H1 (cell line): ENCODE results near the gene RSAD2. TPM values are rescaled to one million over a fixed set of nuclear protein-coding genes. Genes with fewer than 3 reads are reported as not detected.

Experiments
- BACH1 ChIP-seq: IDR thresholded peaks from 2 replicates; pipeline ENCODE4 v1.6.1; 2012; ENCODE audit warnings: low read length, improper control_type of control experiment
- BCL11A ChIP-seq, 2 experiments: IDR thresholded peaks; one replicate each; pipeline ENCODE4 v1.6.1; 2011; ENCODE audit warnings: low read depth in 2 of 2, low read length in 2 of 2, mild to moderate bottlenecking in 2 of 2
- TAF1 ChIP-seq: IDR thresholded peaks from 2 replicates; pipeline ENCODE4 v1.6.1; 2011; ENCODE audit warnings: mild to moderate bottlenecking, low read depth, low read length
- TCF12 ChIP-seq: IDR thresholded peaks from 2 replicates; pipeline ENCODE4 v1.6.1; 2011; ENCODE audit warnings: low read depth, mild to moderate bottlenecking, low read length
- polyA plus RNA-seq, 7 experiments: library from polyadenylated mRNA; depleted of rRNA in 3 of 7; stranded (reverse) in 5 of 7; unstranded in 2 of 7; fragments of >200 nt in 5 of 7; fragments of 200-250 nt in 2 of 7; gene quantifications; 1 replicate in 5 of 7; 2 replicates in 1 of 7; 4 replicates in 1 of 7; pipeline versions ENCODE4 v1.2.1 to v1.2.3, GENCODE V29; 2011 to 2013; ENCODE audit warnings: missing spikeins in 2 of 7, mixed read lengths in 2 of 7
- total RNA-seq: library from RNA; stranded (reverse); fragmentation: NEBNext Ultra II Directional; extraction: Animal tissue kit (Norgen Biotek cat#: 25700); gene quantifications from 2 replicates; pipeline ENCODE4 v1.2.1, GENCODE V29; 2021

The RSAD2 gene
- total and polyA plus RNA-seq, 2 of the 8 experiments (the other 6 are each of a cell fraction or from before 2014, with no cell fraction given), result not detected

DNA sequence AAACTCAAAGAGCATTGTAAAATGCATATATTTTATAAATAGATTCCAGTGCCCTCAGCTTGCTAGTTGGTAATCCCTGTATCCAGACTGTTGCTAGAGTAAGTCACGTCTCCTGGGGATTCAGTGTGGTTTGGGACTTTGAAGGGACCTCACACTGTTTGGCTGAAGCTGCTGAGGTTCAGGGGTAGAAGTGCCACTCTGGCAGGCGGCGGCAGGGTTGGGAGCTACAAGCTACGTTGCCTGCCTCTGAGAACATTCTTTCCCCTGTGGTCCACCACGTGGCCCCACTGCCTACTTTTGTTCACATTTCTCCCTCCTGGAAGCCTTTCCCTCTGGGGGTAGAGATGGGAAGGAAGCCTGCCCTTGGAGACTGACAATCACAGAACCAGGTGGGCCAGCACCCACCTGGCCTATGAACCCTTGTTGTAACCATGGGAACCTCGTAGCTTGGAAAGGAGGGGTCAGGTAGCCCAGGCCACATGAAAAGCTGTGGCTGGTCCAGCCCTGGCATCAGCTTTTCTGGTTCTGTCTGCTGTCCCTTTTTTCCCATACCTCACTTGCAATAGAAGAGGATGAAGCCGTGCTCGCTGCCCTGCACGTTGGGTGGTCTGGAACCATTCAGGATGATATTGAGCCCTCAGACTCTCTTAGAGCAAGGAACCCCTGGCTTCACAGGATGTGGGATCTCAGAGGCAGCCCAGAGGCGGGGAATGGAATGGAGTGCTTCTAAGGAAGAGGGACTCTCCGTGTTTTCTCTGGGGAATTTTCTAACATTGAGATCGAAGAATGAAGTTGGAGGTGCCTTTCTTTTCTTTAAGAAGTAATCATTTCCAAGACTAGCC, 42.5 kb downstream of the RSAD2 start (continued):
- TF ChIP-seq BCL11A (IDR thresholded peaks at IDR 0.05; ENCODE audit: low read depth in 2 of 2, low read length in 2 of 2), result no peak
- no peak for TF ChIP-seq TCF12
- TF ChIP-seq BACH1, result no peak
- TF ChIP-seq TAF1, result no peak
- TF ChIP-seq, all 59 proteins: peak for 0
